HepG2 (cell line): ENCODE results near the gene CIAPIN1. TPM values are rescaled to one million over a fixed set of nuclear protein-coding genes. Genes with fewer than 3 reads are reported as not detected.

Experiments used
- ARNTL ChIP-seq: sonication (generic); formaldehyde crosslinking; IDR thresholded peaks from 2 replicates; pipeline ENCODE4 v1.4.0; 2020; ENCODE audit warnings: mild to moderate bottlenecking, missing genetic modification reagents
- CEBPZ ChIP-seq: IDR thresholded peaks from 2 replicates; pipeline ENCODE4 v1.6.1; 2012; ENCODE audit warnings: low read length, improper control_type of control experiment
- HES4 ChIP-seq: sonication (generic); formaldehyde crosslinking; IDR thresholded peaks from 2 replicates; pipeline ENCODE4 v1.9.0; 2021; ENCODE audit warnings: mild to moderate bottlenecking, missing genetic modification reagents, borderline replicate concordance
- HMG20A ChIP-seq: IDR thresholded peaks from 2 replicates; pipeline ENCODE4 v1.6.1; 2016; ENCODE audit warnings: borderline replicate concordance
- KDM5A ChIP-seq: fragments of 200-600 bp; sonication (generic); IDR thresholded peaks from 2 replicates; pipeline ENCODE4 v1.7.0; 2018; ENCODE audit warnings: antibody characterized with exemption, mild to moderate bottlenecking, low read length, borderline replicate concordance
- NFE2L2 ChIP-seq: fragments of 150-350 bp; IDR thresholded peaks from 2 replicates; pipeline ENCODE4 v1.6.1; 2014; ENCODE audit warnings: low read length
- NFRKB ChIP-seq: fragments of 450-650 bp; IDR thresholded peaks from 2 replicates; pipeline ENCODE4 v1.6.1; 2017
- NR2C2 ChIP-seq: sonication (generic); formaldehyde crosslinking; IDR thresholded peaks from 2 replicates; pipeline ENCODE4 v1.4.0; 2020; ENCODE audit warnings: missing genetic modification reagents, mild to moderate bottlenecking, moderate library complexity, borderline replicate concordance
- SATB2 ChIP-seq: sonication (generic); formaldehyde crosslinking; IDR thresholded peaks from 2 replicates; pipeline ENCODE4 v1.5.0; 2020; ENCODE audit warnings: missing genetic modification reagents
- SRSF4 ChIP-seq: fragments of 200-400 bp; formaldehyde crosslinking; IDR thresholded peaks from one replicate; pipeline ENCODE4 v1.6.1; 2018; ENCODE audit warnings: mild to moderate bottlenecking, low read depth, low read length, moderate library complexity; ENCODE audit not compliant: poor library complexity, severe bottlenecking
- XRCC5 ChIP-seq: fragments of 200-400 bp; formaldehyde crosslinking; optimal IDR thresholded peaks from 2 replicates; pipeline ENCODE3; 2017; ENCODE audit warnings: mild to moderate bottlenecking, low read length
- YY1 ChIP-seq: IDR thresholded peaks from 2 replicates; pipeline ENCODE4 v1.6.1; 2011; ENCODE audit warnings: low read length, low read depth, moderate library complexity, mild to moderate bottlenecking; ENCODE audit not compliant: insufficient read depth, insufficient replicate concordance
- ZBTB1 ChIP-seq: sonication (generic); formaldehyde crosslinking; IDR thresholded peaks from 2 replicates; pipeline ENCODE4 v1.4.0; 2020; ENCODE audit warnings: missing genetic modification reagents, borderline replicate concordance
- ZNF121 ChIP-seq: sonication (generic); formaldehyde crosslinking; IDR thresholded peaks from 2 replicates; pipeline ENCODE4 v1.5.0; 2020; ENCODE audit warnings: mild to moderate bottlenecking, missing genetic modification reagents
- ZNF20 ChIP-seq: sonication (generic); formaldehyde crosslinking; IDR thresholded peaks from 2 replicates; pipeline ENCODE4 v1.4.0; 2020; ENCODE audit warnings: mild to moderate bottlenecking, moderate library complexity, missing genetic modification reagents
- ZNF382 ChIP-seq: sonication (generic); formaldehyde crosslinking; IDR thresholded peaks from 2 replicates; pipeline ENCODE4 v1.5.0; 2020; ENCODE audit warnings: missing genetic modification reagents, mild to moderate bottlenecking, borderline replicate concordance
- ZNF550 ChIP-seq: sonication (generic); formaldehyde crosslinking; IDR thresholded peaks from 2 replicates; pipeline ENCODE4 v1.4.0; 2020; ENCODE audit warnings: mild to moderate bottlenecking, missing genetic modification reagents, borderline replicate concordance
- ZNF598 ChIP-seq: sonication (generic); formaldehyde crosslinking; IDR thresholded peaks from 2 replicates; pipeline ENCODE4 v1.5.1; 2020; ENCODE audit warnings: mild to moderate bottlenecking, missing genetic modification reagents, borderline replicate concordance
- ZNF672 ChIP-seq: sonication (generic); formaldehyde crosslinking; IDR thresholded peaks from 2 replicates; pipeline ENCODE4 v1.8.1; 2022; ENCODE audit warnings: missing genetic modification reagents
- polyA plus RNA-seq, 8 experiments: library from polyadenylated mRNA; depleted of rRNA in 3 of 8; stranded (reverse) in 7 of 8; unstranded in 1 of 8; fragments of >200 nt; fragmentation: Illumina TruSeq in 4 of 8; extraction: Trizol in 4 of 8; gene quantifications; 2 replicates each; pipeline versions ENCODE4 v1.2.1 to v1.2.3, GENCODE V29; 2011 to 2016; ENCODE audit warnings: low read depth in 4 of 8, missing spikeins in 1 of 8, mixed read lengths in 1 of 8; ENCODE audit not compliant: insufficient read depth in 1 of 8
- total RNA-seq, 5 experiments: library from RNA; depleted of rRNA; stranded (reverse); fragments of >200 nt; fragmentation: Illumina TruSeq; extraction: Trizol; gene quantifications; 2 replicates each; pipeline ENCODE4 v1.2.3, GENCODE V29; 2016; ENCODE audit warnings: low read depth in 1 of 5
- TF ChIP-seq, protein P1 (sequence below): IDR thresholded peaks from 2 replicates; pipeline ENCODE4 v1.6.1; 2016; ENCODE audit warnings: control low read depth
- TF ChIP-seq, protein P2 (sequence below), 2 experiments: fragments of 450-650 bp in 1 of 2; sonication (generic) in 1 of 2; formaldehyde crosslinking; IDR thresholded peaks; 2 replicates each; pipeline versions ENCODE4 v1.5.0 to v1.8.0; 2020 to 2022; ENCODE audit warnings: mild to moderate bottlenecking in 1 of 2, missing genetic modification reagents in 1 of 2
- TF ChIP-seq, protein P3 (sequence below): sonication (generic); formaldehyde crosslinking; IDR thresholded peaks from 2 replicates; pipeline ENCODE4 v1.5.0; 2020; ENCODE audit warnings: missing genetic modification reagents

The CIAPIN1 gene
- total and polyA plus RNA-seq, 2 of the 13 experiments (the other 11 are each of a cell fraction or from before 2014, with no cell fraction given) = 69.3 to 89.7 TPM

DNA sequence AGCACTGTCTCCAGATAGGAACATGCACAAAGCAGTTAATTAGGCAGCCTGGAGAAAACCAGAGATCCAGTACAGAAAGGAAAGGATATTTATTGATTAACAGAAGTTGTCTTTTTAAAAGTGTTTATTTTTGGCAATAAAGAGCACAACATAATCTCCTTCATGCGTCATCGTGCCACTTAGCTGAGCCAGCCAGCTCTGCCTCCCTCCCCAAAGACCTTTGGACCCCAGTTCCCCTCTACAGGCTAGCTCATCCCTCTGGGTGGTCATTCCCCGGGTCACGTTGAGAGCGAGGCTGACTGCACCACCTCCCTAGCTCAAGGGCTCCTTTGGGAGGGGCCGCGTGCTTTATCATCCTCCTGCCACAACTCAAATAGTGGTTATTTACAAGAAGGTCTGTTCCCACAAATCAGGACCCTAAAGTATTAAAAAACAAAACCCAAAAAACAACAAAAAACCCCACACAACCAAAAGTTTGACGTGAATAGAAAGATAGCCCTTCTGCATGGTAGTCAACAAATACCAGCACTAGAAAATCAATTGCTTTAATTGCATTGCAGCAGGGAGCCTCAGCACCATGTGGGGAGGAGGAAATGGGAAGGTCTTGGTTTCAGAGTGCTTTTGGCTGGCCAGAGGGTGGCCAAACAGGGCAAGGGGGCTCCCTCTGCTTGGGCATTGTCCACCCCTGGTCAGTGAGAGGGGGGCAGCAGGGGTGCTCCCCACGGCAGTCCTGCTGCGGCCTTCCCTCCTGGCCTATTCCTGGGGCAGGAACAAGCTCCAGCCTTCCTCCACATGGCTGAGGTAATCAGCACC is 24.9 kb upstream of the CIAPIN1 start (continued):
- peak; percentile 32; the same call in 1 of the 2 replicates for TF ChIP-seq NR2C2 (CRISPR knock-in tag)
- peak; percentile 99 for TF ChIP-seq ARNTL (CRISPR knock-in tag)
- no peak for TF ChIP-seq YY1
- TF ChIP-seq, protein P1, sequence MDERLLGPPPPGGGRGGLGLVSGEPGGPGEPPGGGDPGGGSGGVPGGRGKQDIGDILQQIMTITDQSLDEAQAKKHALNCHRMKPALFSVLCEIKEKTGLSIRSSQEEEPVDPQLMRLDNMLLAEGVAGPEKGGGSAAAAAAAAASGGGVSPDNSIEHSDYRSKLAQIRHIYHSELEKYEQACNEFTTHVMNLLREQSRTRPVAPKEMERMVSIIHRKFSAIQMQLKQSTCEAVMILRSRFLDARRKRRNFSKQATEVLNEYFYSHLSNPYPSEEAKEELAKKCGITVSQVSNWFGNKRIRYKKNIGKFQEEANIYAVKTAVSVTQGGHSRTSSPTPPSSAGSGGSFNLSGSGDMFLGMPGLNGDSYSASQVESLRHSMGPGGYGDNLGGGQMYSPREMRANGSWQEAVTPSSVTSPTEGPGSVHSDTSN (CRISPR knock-in tag) = no peak
- TF ChIP-seq SRSF4 = no peak
- no peak for TF ChIP-seq HES4
- peak; percentile 87 for TF ChIP-seq XRCC5
- TF ChIP-seq CEBPZ = no peak
- TF ChIP-seq ZBTB1 (CRISPR knock-in tag) = no peak
- TF ChIP-seq HMG20A (CRISPR knock-in tag) = peak; percentile 62; the same call in 1 of the 2 replicates
- TF ChIP-seq KDM5A = no peak
- TF ChIP-seq ZNF550 (CRISPR knock-in tag) = no peak
- no peak for TF ChIP-seq NFRKB
- TF ChIP-seq SATB2 (CRISPR knock-in tag) = no peak
- TF ChIP-seq ZNF382 (CRISPR knock-in tag) = no peak
- no peak for TF ChIP-seq ZNF20 (CRISPR knock-in tag)
- TF ChIP-seq, protein P2, sequence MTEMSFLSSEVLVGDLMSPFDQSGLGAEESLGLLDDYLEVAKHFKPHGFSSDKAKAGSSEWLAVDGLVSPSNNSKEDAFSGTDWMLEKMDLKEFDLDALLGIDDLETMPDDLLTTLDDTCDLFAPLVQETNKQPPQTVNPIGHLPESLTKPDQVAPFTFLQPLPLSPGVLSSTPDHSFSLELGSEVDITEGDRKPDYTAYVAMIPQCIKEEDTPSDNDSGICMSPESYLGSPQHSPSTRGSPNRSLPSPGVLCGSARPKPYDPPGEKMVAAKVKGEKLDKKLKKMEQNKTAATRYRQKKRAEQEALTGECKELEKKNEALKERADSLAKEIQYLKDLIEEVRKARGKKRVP (CRISPR knock-in tag; IDR thresholded peaks at IDR 0.05) = peak; percentile 48 to 52; a peak in 3 of 4 replicates
- no peak for TF ChIP-seq ZNF121 (CRISPR knock-in tag)
- TF ChIP-seq ZNF598 = peak; percentile 67
- TF ChIP-seq, protein P3, sequence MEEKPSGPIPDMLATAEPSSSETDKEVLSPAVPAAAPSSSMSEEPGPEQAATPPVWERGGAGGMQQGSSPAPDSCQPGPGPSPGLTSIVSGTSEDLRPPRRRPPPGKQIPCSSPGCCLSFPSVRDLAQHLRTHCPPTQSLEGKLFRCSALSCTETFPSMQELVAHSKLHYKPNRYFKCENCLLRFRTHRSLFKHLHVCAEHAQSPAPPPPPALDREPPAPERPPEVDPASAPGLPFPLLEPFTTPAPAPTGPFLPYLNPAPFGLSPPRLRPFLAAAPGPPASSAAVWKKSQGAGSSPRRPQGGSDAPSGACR (CRISPR knock-in tag) = peak; percentile 63
- no peak for TF ChIP-seq ZNF672
- TF ChIP-seq NFE2L2 = no peak
